ENCODE results near the gene STIMATE. TPM values are rescaled to one million over a fixed set of nuclear protein-coding genes. Genes with fewer than 3 reads are reported as not detected.

The STIMATE gene
- total and polyA plus RNA-seq, 2 of the 4 experiments (the other 2 are of a cell fraction), result 10.6 to 17.8 TPM

- TF ChIP-seq FOS (IDR thresholded peaks at IDR 0.05; ENCODE audit: low read depth, low read length), result no peak
Observed at GRCh38 chr3:52787672-52788625, 109.4 kb downstream of the STIMATE start (continued).

- POLR2A ChIA-PET (ENCODE audit: unreplicated experiment), result no interaction called here
- DNase-seq, result no peak
- TF ChIP-seq MAFK (IDR thresholded peaks at IDR 0.05; ENCODE audit: low read depth, low read length) (no peak), ELK1 (IDR thresholded peaks at IDR 0.05; ENCODE audit: borderline replicate concordance, low read depth, low read length) (no peak), RFX5 (IDR thresholded peaks at IDR 0.05; ENCODE audit: low read depth, low read length) (no peak), POLR2A (IDR thresholded peaks at IDR 0.05; ENCODE audit: low read depth, low read length) (no peak), RAD21 (IDR thresholded peaks at IDR 0.05; ENCODE audit: low read length) (no peak), CTCF (conservative IDR thresholded peaks at IDR 0.05; ENCODE audit: low read depth, low read length) (no peak)
Observed at GRCh38 chr3:52787246-52787645, 110.1 kb downstream of the STIMATE start.

More at GRCh38 chr3:52787246-52787645, 110.1 kb downstream of the STIMATE start:
- H2BK20ac ChIP-seq (ENCODE audit: low read depth, low read length), result no peak overlapping the region
- no peak overlapping the region for H2AK5ac ChIP-seq (ENCODE audit: low read depth, low read length)
- no TSS peak for BruUV-seq (replicated peaks)
- H3K79me1 ChIP-seq (ENCODE audit: low read depth in 1 of 2, low read length in 2 of 2), result no peaks in the 10 kb centered on the region
- no peak overlapping the region for H3K4me2 ChIP-seq (ENCODE audit: low read depth, low read length)
- H3K9ac ChIP-seq (ENCODE audit: low read depth, low read length), result no peak overlapping the region
- no peak overlapping the region for H2AK9ac ChIP-seq (replicated peaks; ENCODE audit: low read depth, low read length, poor library complexity)
- no peak overlapping the region for H2AFZ ChIP-seq (replicated peaks; ENCODE audit: low read length, poor library complexity)
- H4K20me1 ChIP-seq (ENCODE audit: insufficient read depth, low read length), result no peaks in the 10 kb centered on the region
- no peak overlapping the region for H2BK120ac ChIP-seq (ENCODE audit: low read depth, low read length)
- no peak overlapping the region for H2BK5ac ChIP-seq (ENCODE audit: low read depth, low read length, poor library complexity, severe bottlenecking)
- no peak overlapping the region for H4K8ac ChIP-seq (ENCODE audit: low read depth in 2 of 2, low read length in 2 of 2)
- H3K23ac ChIP-seq (ENCODE audit: low read depth, low read length), result no peak overlapping the region
- no peak overlapping the region for H3K4ac ChIP-seq (ENCODE audit: low read depth, low read length)
- no peaks in the 10 kb centered on the region for H3K4me1 ChIP-seq (ENCODE audit: control insufficient read depth, insufficient read depth, low read length)
- CTCF ChIA-PET, result no interaction called here
- H3K4me3 ChIP-seq (ENCODE audit: insufficient read depth, low read depth, low read length), result no peak overlapping the region
- H3K27ac ChIP-seq (ENCODE audit: insufficient read depth, low read length), result no peak overlapping the region
- peaks cover 53% of the 10 kb centered on the region for H3K27me3 ChIP-seq (ENCODE audit: control insufficient read depth, insufficient read depth, low read length)
- dilution Hi-C loops (cut with HindIII; ENCODE audit: low sequenced_read_pairs, unreplicated experiment), result no loop called here
- H3K56ac ChIP-seq (ENCODE audit: extremely low read depth, insufficient read depth, low read length), result no peak overlapping the region
- H3K9me1 ChIP-seq (ENCODE audit: insufficient read depth, low read length), result no peaks in the 10 kb centered on the region; the same call in 1 of the 2 replicates
- no peaks in the 10 kb centered on the region for H3K9me3 ChIP-seq (ENCODE audit: control insufficient read depth, insufficient read depth, low read length)
- no peaks in the 10 kb centered on the region for H3K36me3 ChIP-seq (ENCODE audit: control insufficient read depth, insufficient read depth, low read length)
- H3K14ac ChIP-seq (replicated peaks; ENCODE audit: low read depth, low read length), result no peak overlapping the region
- H3K18ac ChIP-seq (ENCODE audit: low read depth, low read length), result no peak overlapping the region
- intact Hi-C loops (cut with micrococcal nuclease), result no loop called here
- WGBS, 2 experiments (ENCODE audit: extremely low coverage in 2 of 2, insufficient read length in 1 of 2), result 55% methylated on average over 4 of the region's 11 CpGs; no CpG with 5 or more reads in 1 of the 2 experiments
- no peak for ATAC-seq (ENCODE audit: low read depth)
- in situ Hi-C loops (cut with MboI; ENCODE audit: low sequenced_read_pairs), result no loop called here
- H2BK15ac ChIP-seq (ENCODE audit: low read depth, low read length), result no peak overlapping the region
- H4K5ac ChIP-seq (ENCODE audit: low read depth, low read length), result no peak overlapping the region
- no peak overlapping the region for H4K91ac ChIP-seq (ENCODE audit: insufficient read depth, low read depth, low read length)

Data from IMR-90 (cell line).